HK-2 (cell line): Measurements from ENCODE around the gene MT1F.
"Not testable (repeated sequence)": the region's sequence is repeated elsewhere in the genome, so short reads cannot be mapped to it uniquely, and the experiment has no call there.

Experiments used
- DNase-seq: peaks from one replicate; pipeline ENCODE4 v3.0.0-alpha.2; 2018; ENCODE audit not compliant: unreplicated experiment

MT1F gene

GRCh38 chr16:56672761-56673536, 15.2 kb downstream of the MT1F start:
- no peak for DNase-seq

GRCh38 chr16:56673921-56674320, 16.2 kb downstream of the MT1F start:
- DNase-seq: peak; percentile 28

DNA sequence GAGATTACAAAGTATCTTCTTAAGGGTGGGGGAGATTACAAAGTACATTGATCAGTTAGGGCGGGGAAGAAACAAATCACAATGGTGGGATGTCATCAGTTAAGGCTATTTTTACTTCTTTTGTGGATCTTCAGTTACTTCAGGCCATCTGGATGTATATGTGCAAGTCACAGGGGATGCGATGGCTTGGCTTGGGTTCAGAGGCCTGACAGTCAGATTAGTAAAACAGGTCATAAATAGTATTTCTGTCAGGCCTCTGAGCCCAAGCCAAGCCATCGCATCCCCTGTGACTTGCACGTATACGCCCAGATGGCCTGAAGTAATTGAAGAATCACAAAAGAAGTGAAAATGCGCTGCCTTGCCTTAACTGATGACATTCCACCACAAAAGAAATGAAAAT, 16.8 kb downstream of the MT1F start:
- DNase-seq: not testable (repeated sequence)

DNA sequence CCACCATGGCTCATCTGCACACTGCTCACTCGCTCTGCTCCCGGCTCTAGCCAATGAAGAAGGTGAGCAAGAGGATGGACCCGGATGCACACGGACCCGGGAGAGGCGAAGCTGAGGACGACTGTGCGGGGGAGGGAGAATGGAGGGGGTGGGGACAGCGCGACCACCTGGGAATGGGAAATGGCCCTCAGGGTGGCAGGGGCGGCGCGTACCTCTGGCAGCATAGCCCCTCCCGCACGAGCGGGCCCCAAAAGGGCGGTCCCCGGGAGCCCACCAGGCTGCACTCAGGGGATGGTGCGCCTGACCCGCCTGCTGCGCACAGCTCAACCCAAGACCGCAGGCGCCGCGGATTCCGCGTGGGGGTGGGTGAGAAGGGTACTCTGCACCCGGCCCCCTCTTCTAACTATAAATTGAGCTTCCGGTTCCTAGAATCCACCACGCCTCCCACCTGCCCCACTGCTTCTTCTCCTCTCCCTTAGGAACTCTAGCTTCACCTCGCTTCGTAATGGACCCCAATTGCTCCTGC, 18.0 kb downstream of the MT1F start:
- no peak for DNase-seq

DNA sequence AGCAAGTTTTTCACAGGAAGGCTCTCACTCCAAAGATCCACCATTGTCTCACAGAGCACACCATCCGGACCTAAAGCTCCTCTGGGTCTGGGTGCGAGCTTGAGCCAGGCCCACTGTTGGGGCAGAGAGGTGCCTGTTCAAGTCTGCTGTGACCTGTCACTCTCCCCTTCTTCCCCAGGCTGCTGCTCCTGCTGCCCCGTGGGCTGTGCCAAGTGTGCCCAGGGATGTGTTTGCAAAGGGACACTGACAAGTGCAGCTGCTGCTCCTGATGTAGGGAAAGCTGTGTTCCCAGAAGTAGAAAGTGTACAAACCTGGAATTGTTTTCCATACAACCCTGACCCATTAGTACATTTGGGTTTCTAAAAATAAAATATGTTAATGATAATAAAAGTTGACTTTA, 19.7 kb downstream of the MT1F start:
- DNase-seq: no peak

DNA sequence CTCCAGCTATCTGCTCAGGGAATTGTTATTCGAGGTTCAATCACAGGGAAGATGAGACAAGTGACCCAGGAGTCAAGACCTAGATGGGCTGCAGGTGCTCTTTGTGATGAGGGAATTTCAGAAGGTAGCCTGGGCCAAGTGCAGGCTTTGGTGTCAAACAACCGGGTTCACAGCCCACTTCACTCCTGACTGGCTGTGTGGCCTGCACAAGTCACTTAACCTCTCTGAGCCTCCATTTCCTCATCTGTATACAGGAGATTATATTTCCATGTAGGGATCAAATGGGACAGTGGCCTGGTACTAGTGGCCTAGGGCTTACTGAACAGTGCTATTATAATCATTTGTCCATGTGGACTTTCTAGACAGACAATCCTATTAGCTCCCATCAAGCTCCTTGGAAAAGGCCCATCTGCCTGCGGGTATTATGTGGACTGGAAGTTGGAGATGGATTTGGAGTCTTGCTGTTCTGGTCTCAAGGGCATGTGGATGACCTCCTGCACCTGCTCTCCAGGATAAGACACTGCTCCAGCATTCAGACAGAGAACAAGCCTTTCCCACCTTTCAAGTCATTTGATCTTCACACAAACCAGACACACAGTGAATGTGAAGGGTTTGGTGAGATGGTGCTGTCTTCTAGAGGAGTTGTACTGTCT, 21.4 kb downstream of the MT1F start:
- no peak for DNase-seq

- DNase-seq: peak; percentile 47
These were observed 22.1 kb downstream of the MT1F start for GRCh38 chr16:56679818-56680217.

- DNase-seq: peak; percentile 95
These were observed 24.4 kb downstream of the MT1F start, which contains the start of gene MT1X for GRCh38 chr16:56681939-56682702. TSS of gene MT1X (plus strand) at chr16:56682470. CDS start at chr16:56682541, 71 bp downstream.

GRCh38 chr16:56682703-56683397, 25.1 kb downstream of the MT1F start:
- DNase-seq: peak; percentile 18

- no peak for DNase-seq
These were observed 25.8 kb downstream of the MT1F start for GRCh38 chr16:56683424-56684172.

GRCh38 chr16:56684256-56684925, 26.6 kb downstream of the MT1F start:
- no peak for DNase-seq

DNA sequence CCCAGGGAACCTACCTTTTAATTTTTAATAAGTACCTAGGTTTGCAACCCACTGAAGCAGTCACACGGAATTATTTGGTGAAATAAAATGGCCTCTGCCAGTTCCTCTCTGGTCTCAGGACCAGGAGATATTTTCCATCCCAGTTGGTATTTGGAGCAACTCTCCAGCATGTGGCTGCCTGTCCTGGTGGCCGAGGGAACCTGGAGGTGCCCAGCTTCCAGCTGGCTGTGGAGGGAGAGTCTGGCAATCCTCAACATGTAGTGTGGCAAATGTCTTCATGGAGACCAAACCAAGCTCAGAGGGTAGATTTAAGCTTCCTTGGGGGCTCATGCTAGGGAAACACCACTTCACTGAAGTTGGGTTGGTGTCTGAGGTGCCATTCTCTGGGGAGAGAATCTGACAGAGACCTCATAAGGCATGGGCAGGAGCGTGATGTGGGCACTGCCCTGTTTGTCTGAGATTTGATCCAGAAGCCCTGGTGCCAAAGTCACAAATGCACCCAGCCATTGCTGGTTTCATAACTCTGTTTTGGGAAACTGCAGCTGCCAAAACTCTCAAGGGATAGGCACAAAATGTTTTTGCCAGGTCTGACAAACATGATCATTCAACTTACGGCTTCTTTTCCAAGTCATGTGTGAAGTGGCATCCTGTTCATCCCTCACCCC, 27.3 kb downstream of the MT1F start:
- DNase-seq: no peak

GRCh38 chr16:56686758-56687157, 29.0 kb downstream of the MT1F start:
- DNase-seq: no peak

DNA sequence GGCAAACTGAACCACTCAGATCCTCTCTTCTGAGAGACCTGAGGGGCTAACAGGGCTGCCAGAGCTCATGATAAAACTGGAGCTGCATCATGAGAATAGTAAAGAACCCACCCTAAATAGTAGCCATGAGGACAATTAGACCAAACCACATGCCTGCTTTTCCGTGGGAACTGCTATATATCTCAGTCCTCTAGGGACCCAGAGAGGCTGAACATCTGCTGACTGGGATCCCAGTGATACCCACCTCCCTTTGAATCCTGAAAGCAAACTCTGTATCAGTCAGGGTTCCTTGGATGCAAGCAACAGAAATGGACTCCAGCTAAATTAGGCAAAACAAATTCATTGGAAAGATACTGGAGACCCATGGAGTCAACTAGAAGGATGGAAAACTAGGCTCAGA, 31.0 kb downstream of the MT1F start:
- no peak for DNase-seq

DNA sequence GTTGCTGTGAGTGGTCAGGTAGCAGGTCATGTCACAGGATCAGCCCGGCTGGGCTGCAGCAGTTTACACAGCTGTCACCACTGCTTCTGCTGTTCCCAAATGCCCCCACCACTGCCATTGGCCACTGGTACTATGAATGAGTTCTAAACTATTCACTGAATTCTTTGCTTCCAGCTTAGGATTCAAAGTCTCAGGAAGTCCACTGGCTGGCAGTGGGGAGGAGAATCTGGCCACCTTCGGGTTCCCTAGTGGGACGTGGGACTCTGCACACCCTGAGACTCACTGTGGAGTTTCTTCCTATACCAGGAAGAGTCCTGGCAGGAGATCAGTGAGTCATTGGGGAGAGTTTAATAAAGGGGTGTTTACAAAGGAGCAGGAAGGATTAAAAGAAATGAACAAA, 31.4 kb downstream of the MT1F start:
- no peak for DNase-seq

- DNase-seq: no peak
These were observed 32.8 kb downstream of the MT1F start for GRCh38 chr16:56690420-56691122.

DNA sequence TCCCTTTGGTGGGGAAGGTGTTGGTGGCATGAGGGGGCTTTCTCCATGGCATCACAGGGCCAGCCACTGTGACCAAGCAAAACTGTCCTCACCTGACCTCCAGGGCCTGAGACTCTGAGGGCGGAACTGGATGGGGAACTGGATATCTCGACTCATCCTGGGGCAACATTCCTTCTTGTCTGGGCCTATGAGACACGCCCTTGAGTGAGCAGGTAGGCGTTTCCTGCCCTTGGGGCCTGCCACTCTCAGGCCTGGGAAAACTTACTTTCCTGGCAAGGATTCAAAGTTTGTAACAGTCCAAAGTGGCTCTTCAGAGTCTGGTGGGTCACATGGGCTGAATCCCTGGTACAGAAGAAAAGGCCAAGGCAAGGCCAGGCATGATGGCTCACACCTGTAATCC, 34.1 kb downstream of the MT1F start:
- peak; percentile 87 for DNase-seq

- DNase-seq: no peak
These were observed 37.5 kb downstream of the MT1F start for GRCh38 chr16:56695246-56695645.

GRCh38 chr16:56697456-56698155, 39.8 kb downstream of the MT1F start:
- DNase-seq: no peak
